Measurements from ENCODE around the gene GINS2. TPM values are rescaled to one million over a fixed set of nuclear protein-coding genes. Genes with fewer than 3 reads are reported as not detected.

Gene GINS2
- total RNA-seq, 3 donors from 2014 or later = 60.6 to 65.8 (median 62.7) TPM

DNA sequence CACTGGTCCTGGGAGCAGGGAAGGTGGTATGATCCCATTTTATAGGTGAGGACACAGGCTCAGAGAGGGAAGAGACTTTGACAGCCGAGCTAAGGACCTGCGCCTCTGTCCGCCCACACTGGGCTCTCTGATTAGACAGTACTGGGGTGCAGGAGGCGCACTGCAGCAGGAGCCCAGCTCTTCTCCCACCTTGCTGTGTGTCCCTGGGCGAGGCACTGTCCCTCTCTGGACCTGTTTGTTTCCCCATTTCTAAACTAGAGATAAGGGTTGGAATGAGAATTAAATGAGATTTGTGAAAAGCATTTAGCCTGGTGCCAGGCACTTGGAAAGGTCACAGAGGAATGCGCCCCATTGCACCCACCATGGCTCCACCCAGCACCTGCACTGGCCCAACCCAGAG lies 19.6 kb upstream of the GINS2 start:
- no peak for ATAC-seq
- peaks cover 11% of the 10 kb centered on the region for H3K36me3 Mint-ChIP-seq (ENCODE audit: insufficient read depth)
- H3K4me3 Mint-ChIP-seq = no peak overlapping the region
- peaks cover 3% of the 10 kb centered on the region for H3K9me3 Mint-ChIP-seq
- no peaks in the 10 kb centered on the region for H3K27me3 Mint-ChIP-seq (ENCODE audit: low read depth)
- DNase-seq = no peak
- H3K4me1 Mint-ChIP-seq (ENCODE audit: low read depth) = no peaks in the 10 kb centered on the region

DNA sequence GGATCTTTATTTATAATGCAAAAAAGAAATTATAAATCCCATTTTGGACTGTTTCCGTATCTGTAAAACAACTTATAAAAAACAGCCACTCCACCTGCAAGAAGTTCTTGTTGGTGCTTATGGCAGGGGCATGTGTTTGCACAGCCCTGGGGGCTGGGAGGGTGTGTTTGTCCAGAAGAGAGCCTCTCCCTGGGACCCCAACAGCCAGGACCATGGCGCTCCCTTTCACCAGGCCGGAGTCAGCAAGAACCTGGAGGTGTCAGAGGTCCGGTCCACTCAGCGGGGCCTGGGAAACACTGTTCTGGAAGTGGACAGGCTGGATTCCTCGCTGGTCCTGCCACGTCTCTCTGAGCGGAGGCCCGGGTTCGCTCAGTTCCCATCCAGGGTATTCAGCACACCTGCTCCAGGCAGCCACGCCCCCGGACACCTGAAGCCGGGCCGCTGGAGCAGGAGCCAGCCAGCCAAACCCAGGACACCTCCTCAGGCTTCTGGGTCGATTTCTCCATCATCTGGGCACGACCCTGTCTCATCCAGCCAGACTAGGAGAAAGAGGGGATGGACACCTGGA lies 18.9 kb upstream of the GINS2 start:
- Mint-ChIP-seq H3K4me1 (ENCODE audit: low read depth) (no peaks in the 10 kb centered on the region), H3K36me3 (ENCODE audit: insufficient read depth) (peaks cover 11% of the 10 kb centered on the region), H3K9me3 (peaks cover 3% of the 10 kb centered on the region), H3K27me3 (ENCODE audit: low read depth) (no peaks in the 10 kb centered on the region), H3K4me3 (no peak overlapping the region)
- DNase-seq (no peak), ATAC-seq (no peak)

DNA sequence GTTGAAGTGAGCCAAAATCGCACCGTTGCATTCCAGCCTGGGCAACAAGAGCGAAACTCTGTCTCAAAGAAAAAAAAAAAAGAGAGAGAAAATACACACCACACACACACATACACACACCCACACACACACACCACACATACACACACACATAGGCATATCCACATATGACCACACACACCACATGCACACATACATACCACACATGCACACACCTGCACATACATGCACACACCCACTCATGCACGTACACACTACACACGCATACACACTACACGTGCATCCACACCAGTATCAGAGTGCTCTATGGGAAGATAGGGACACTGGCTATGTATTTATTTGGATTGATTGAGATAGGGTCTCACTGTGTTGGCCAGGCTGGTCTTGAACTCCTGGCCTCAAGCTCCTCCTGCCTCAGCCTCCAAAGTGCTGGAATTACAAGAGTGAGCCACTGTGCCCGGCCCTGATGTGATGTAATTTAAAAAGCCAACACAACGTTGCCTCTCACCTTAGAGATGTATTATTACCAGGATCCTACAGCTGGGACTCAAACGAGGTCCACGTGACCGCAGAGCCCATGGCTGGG lies 17.8 kb upstream of the GINS2 start:
- H3K9me3 Mint-ChIP-seq = peaks cover 4% of the 10 kb centered on the region
- H3K4me1 Mint-ChIP-seq (ENCODE audit: low read depth) = no peaks in the 10 kb centered on the region
- no peak overlapping the region for H3K4me3 Mint-ChIP-seq
- no peak for ATAC-seq
- H3K27me3 Mint-ChIP-seq (ENCODE audit: low read depth) = no peaks in the 10 kb centered on the region
- no peak for DNase-seq
- H3K36me3 Mint-ChIP-seq (ENCODE audit: insufficient read depth) = peaks cover 6% of the 10 kb centered on the region

GRCh38 chr16:85704900-85705846 lies 16.4 kb upstream of the GINS2 start:
- ATAC-seq (no peak), DNase-seq (no peak)
- H3K27me3 Mint-ChIP-seq (ENCODE audit: low read depth) = no peaks in the 10 kb centered on the region
- H3K9me3 Mint-ChIP-seq = peaks cover 5% of the 10 kb centered on the region
- no peak overlapping the region for H3K4me3 Mint-ChIP-seq
- H3K36me3 Mint-ChIP-seq (ENCODE audit: insufficient read depth) = no peaks in the 10 kb centered on the region
- no peaks in the 10 kb centered on the region for H3K4me1 Mint-ChIP-seq (ENCODE audit: low read depth)

DNA sequence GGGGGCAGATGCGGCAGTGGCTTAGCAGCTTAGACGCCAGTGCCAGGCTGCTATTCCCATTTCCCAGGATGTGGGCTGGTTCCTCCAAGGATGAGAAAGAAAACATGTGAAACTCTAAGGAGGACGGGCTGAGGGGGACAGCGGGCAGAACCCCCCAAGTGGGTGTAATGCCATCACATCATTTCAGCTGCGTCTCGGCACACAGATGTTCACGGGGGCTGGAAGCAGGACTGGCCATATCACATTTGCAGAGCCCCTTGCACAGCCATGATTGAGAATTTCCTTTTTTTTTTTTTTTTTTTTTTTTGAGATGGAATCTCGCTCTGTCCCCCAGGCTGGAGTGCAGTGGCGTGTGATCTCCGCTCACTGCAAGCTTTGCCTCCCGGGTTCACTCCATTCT lies 15.3 kb upstream of the GINS2 start:
- ATAC-seq (no peak), DNase-seq (no peak)
- no peak overlapping the region for H3K4me3 Mint-ChIP-seq
- H3K27me3 Mint-ChIP-seq (ENCODE audit: low read depth) = no peaks in the 10 kb centered on the region
- no peaks in the 10 kb centered on the region for H3K4me1 Mint-ChIP-seq (ENCODE audit: low read depth)
- no peaks in the 10 kb centered on the region for H3K36me3 Mint-ChIP-seq (ENCODE audit: insufficient read depth)
- peaks cover 5% of the 10 kb centered on the region for H3K9me3 Mint-ChIP-seq

- DNase-seq (no peak), ATAC-seq (no peak)
- peaks cover 5% of the 10 kb centered on the region for H3K9me3 Mint-ChIP-seq
- peaks cover 4% of the 10 kb centered on the region for H3K27me3 Mint-ChIP-seq (ENCODE audit: low read depth)
- no peak overlapping the region for H3K4me3 Mint-ChIP-seq
- no peaks in the 10 kb centered on the region for H3K36me3 Mint-ChIP-seq (ENCODE audit: insufficient read depth)
- H3K4me1 Mint-ChIP-seq (ENCODE audit: low read depth) = no peaks in the 10 kb centered on the region
Observed at GRCh38 chr16:85699628-85700027, 10.9 kb upstream of the GINS2 start.

GRCh38 chr16:85698935-85699558 lies 10.3 kb upstream of the GINS2 start:
- Mint-ChIP-seq H3K27me3 (ENCODE audit: low read depth) (peaks cover 4% of the 10 kb centered on the region), H3K4me1 (ENCODE audit: low read depth) (no peaks in the 10 kb centered on the region), H3K36me3 (ENCODE audit: insufficient read depth) (no peaks in the 10 kb centered on the region), H3K4me3 (no peak overlapping the region), H3K9me3 (peaks cover 5% of the 10 kb centered on the region)
- ATAC-seq = no peak
- no peak for DNase-seq

- no peak overlapping the region for H3K4me3 Mint-ChIP-seq
- ATAC-seq = no peak
- H3K4me1 Mint-ChIP-seq (ENCODE audit: low read depth) = no peaks in the 10 kb centered on the region
- H3K27me3 Mint-ChIP-seq (ENCODE audit: low read depth) = peaks cover 4% of the 10 kb centered on the region
- DNase-seq = no peak
- no peaks in the 10 kb centered on the region for H3K36me3 Mint-ChIP-seq (ENCODE audit: insufficient read depth)
- peaks cover 5% of the 10 kb centered on the region for H3K9me3 Mint-ChIP-seq
Observed at GRCh38 chr16:85698459-85698891, 9.7 kb upstream of the GINS2 start.

DNA sequence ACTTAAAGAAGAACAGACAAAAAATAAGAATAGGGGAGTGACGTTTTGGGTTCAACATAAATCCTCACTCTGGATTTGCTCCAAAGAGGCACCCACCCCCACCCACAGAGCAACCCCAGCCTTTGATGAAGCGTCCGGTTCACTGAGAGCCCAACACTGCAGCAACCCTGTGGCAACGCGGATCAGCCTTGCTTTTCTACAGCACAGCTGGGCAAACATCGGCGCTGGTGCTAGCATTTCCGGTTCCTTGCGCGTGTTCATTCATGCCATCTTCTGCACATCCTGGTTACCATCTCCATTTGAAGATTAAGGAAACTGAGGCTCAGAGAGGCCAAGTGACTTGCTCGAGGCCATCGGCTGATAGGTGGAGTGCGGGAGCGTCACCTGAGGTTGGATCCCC lies 8.7 kb upstream of the GINS2 start:
- Mint-ChIP-seq H3K4me3 (no peak overlapping the region), H3K27me3 (ENCODE audit: low read depth) (peaks cover 12% of the 10 kb centered on the region), H3K4me1 (ENCODE audit: low read depth) (no peaks in the 10 kb centered on the region), H3K36me3 (ENCODE audit: insufficient read depth) (no peaks in the 10 kb centered on the region), H3K9me3 (peaks cover 5% of the 10 kb centered on the region)
- no peak for DNase-seq
- ATAC-seq = no peak

DNA sequence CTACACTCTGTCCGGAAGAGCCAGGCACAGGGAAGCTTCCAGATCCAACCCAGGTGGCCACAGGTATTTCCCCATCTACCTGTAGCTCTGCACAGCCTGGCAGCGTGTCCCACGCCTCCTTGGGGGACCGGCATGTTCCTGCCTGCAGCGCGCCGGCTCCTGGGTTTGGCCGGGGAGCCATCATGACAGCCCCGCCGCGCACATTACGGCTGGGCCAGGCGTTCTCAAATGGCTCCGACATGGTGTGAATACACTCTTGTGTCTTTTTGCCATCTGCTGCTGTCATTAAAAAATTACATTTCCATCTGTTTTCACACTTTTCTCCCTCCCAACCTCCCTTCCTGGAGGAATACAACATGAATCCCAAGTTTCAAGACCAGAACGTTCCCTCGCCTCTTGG lies 8.0 kb upstream of the GINS2 start:
- ATAC-seq = no peak
- peaks cover 13% of the 10 kb centered on the region for H3K27me3 Mint-ChIP-seq (ENCODE audit: low read depth)

DNA sequence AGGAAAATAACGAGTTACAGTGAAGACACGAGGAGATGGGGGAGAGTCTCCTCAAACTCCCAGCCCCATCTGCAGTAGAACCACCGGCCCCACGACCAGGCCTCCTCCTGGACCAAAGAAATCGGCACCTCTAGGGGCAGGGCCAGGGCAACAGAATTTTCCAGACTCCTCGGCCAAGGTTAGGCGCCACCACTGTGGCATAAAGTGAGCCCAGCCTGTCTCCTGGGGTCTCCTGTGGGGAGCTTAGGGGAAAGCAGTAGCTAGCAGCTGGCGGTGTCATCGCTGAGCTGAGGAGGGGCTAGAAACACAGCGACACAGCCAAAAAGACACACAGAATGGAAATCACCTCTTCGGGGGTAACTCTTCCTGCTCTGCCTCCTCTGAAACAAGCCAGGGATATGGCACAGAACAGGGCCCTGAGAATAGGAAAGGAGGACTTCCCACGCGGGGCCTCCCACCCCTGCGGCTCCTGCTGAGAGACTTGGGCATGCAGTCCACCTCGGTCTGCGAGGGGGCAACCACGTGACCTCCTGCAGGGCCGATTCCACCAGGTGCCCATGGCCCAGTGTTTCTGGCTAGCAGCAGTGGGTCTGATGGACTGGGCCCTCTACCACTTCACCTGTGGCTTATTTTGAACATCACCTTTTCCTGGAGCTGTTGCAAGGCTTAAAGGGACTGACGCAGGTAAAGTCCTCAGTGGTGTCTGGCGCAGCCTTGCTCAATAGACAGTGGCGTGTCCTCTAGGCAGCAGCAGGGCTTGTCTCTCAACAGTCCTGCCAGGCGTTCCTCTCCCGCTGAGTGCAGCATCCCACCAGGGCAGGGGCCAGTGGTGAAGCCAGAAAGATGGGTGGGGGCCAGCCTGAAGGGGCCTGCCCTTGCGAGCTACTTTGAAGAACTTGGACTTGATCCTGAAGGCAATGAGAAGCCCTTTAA lies 6.7 kb upstream of the GINS2 start:
- Mint-ChIP-seq H3K36me3 (ENCODE audit: insufficient read depth) (no peaks in the 10 kb centered on the region), H3K27me3 (ENCODE audit: low read depth) (peaks cover 13% of the 10 kb centered on the region), H3K4me1 (ENCODE audit: low read depth) (no peaks in the 10 kb centered on the region), H3K4me3 (no peak overlapping the region), H3K9me3 (no peaks in the 10 kb centered on the region)
- DNase-seq (no peak), ATAC-seq (no peak)

More for the DNA sequence above, 8.0 kb upstream of the GINS2 start:
- Mint-ChIP-seq H3K36me3 (ENCODE audit: insufficient read depth) (no peaks in the 10 kb centered on the region), H3K4me3 (no peak overlapping the region), H3K4me1 (ENCODE audit: low read depth) (no peaks in the 10 kb centered on the region), H3K9me3 (peaks cover 3% of the 10 kb centered on the region)
- DNase-seq = no peak

- H3K4me1 Mint-ChIP-seq (ENCODE audit: low read depth) = peaks cover 6% of the 10 kb centered on the region
- ATAC-seq = no peak
- H3K36me3 Mint-ChIP-seq (ENCODE audit: insufficient read depth) = peaks cover 2% of the 10 kb centered on the region
- no peak for DNase-seq
- no peaks in the 10 kb centered on the region for H3K9me3 Mint-ChIP-seq
- H3K4me3 Mint-ChIP-seq = no peak overlapping the region
- peaks cover 9% of the 10 kb centered on the region for H3K27me3 Mint-ChIP-seq (ENCODE audit: low read depth)
Observed at GRCh38 chr16:85690469-85691064, 1.8 kb upstream of the GINS2 start.

- ATAC-seq = no peak
- Mint-ChIP-seq H3K36me3 (ENCODE audit: insufficient read depth) (peaks cover 2% of the 10 kb centered on the region), H3K27me3 (ENCODE audit: low read depth) (peaks cover 9% of the 10 kb centered on the region), H3K4me3 (no peak overlapping the region), H3K4me1 (ENCODE audit: low read depth) (peaks cover 6% of the 10 kb centered on the region), H3K9me3 (no peaks in the 10 kb centered on the region)
- no peak for DNase-seq
Observed at GRCh38 chr16:85689950-85690320, 1.2 kb upstream of the GINS2 start.

Data from activated T-cell treated with anti-CD3 and anti-CD28 coated beads, Interleukin-2, amount 50 U/mL, for 4 hours (primary cell).